Measurements from ENCODE around the gene PYROXD2. TPM values are rescaled to one million over a fixed set of nuclear protein-coding genes. Genes with fewer than 3 reads are reported as not detected.

The PYROXD2 gene
- total and polyA plus RNA-seq, 2 of the 13 experiments (the other 11 are each of a cell fraction or from before 2014, with no cell fraction given): 2.0 to 6.2 TPM

- TF ChIP-seq HIC2 (CRISPR knock-in tag; IDR thresholded peaks at IDR 0.05; ENCODE audit: low read depth) (no peak), ZBTB3 (CRISPR knock-in tag; IDR thresholded peaks at IDR 0.05; ENCODE audit: borderline replicate concordance, low read depth) (no peak), RCOR2 (CRISPR knock-in tag; IDR thresholded peaks at IDR 0.05) (peak; percentile 53; the same call in 1 of the 2 replicates), CBX1 (IDR thresholded peaks at IDR 0.05; ENCODE audit: low read depth) (no peak), ZNF770 (CRISPR knock-in tag; IDR thresholded peaks at IDR 0.05) (no peak), ZNF326 (CRISPR knock-in tag; IDR thresholded peaks at IDR 0.05; ENCODE audit: borderline replicate concordance) (no peak), ZNF788 (CRISPR knock-in tag; IDR thresholded peaks at IDR 0.05; ENCODE audit: borderline replicate concordance) (no peak; the same call in 1 of the 2 replicates), FOXK1 (CRISPR knock-in tag; IDR thresholded peaks at IDR 0.05; ENCODE audit: borderline replicate concordance, low read depth) (peak; percentile 11; the same call in 1 of the 2 replicates), ZNF383 (CRISPR knock-in tag; IDR thresholded peaks at IDR 0.05; ENCODE audit: borderline replicate concordance) (no peak), ATF6 (CRISPR knock-in tag; conservative IDR thresholded peaks at IDR 0.05) (no peak), DNMT1 (CRISPR knock-in tag; IDR thresholded peaks at IDR 0.05) (no peak), SIX1 (CRISPR knock-in tag; IDR thresholded peaks at IDR 0.05; ENCODE audit: borderline replicate concordance) (no peak), ZNF597 (CRISPR knock-in tag; IDR thresholded peaks at IDR 0.05) (no peak), MXD1 (CRISPR knock-in tag; IDR thresholded peaks at IDR 0.05) (peak; percentile 35; the same call in 1 of the 2 replicates), KDM3A (CRISPR knock-in tag; IDR thresholded peaks at IDR 0.05; ENCODE audit: low read depth) (peak; percentile 17; the same call in 1 of the 2 replicates), POLR2G (IDR thresholded peaks at IDR 0.05; ENCODE audit: low read depth, low read length) (peak; percentile 84), ZNF891 (CRISPR knock-in tag; IDR thresholded peaks at IDR 0.05) (no peak), PAF1 (CRISPR knock-in tag; IDR thresholded peaks at IDR 0.05) (no peak), ZNF792 (CRISPR knock-in tag; IDR thresholded peaks at IDR 0.05) (no peak), RNF219 (CRISPR knock-in tag; IDR thresholded peaks at IDR 0.05) (no peak), ZNF207 (IDR thresholded peaks at IDR 0.05; ENCODE audit: borderline replicate concordance) (no peak)
Measured at GRCh38 chr10:98446661-98447221, 31.8 kb upstream of the PYROXD2 start, which contains the start of gene HPS1 (continued).
